OCI-M1 (cell line): Measurements from ENCODE around the gene DACT2.
"Not testable (repeated sequence)": the region's sequence is repeated elsewhere in the genome, so short reads cannot be mapped to it uniquely, and the experiment has no call there.

Experiments used
- DNase-seq: peaks from one replicate; lab custom pipeline; 2025; lab: John Stamatoyannopoulos, UW

The DACT2 gene

GRCh38 chr6:168303982-168304751 lies 15.4 kb downstream of the DACT2 start:
- no peak for DNase-seq

DNA sequence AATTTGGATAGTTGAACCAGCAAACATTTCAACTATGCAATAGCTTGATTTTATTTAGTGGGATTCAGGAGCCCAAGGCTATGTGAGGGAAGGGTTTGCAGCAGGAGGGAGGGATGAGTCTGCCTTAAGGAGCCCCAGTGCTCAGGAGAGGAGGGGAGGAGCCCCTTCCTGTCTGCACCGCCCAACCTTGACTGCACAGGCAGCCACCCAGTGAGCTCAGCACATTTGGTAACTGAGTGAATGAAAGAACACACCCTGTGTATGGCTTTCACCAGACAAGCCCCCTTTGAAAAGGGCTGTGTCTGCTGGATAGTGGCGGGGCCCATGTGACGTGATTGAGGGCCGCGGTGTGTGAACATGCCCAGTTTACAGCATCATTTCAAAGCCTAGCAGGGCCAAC lies 17.0 kb downstream of the DACT2 start:
- no peak for DNase-seq

DNA sequence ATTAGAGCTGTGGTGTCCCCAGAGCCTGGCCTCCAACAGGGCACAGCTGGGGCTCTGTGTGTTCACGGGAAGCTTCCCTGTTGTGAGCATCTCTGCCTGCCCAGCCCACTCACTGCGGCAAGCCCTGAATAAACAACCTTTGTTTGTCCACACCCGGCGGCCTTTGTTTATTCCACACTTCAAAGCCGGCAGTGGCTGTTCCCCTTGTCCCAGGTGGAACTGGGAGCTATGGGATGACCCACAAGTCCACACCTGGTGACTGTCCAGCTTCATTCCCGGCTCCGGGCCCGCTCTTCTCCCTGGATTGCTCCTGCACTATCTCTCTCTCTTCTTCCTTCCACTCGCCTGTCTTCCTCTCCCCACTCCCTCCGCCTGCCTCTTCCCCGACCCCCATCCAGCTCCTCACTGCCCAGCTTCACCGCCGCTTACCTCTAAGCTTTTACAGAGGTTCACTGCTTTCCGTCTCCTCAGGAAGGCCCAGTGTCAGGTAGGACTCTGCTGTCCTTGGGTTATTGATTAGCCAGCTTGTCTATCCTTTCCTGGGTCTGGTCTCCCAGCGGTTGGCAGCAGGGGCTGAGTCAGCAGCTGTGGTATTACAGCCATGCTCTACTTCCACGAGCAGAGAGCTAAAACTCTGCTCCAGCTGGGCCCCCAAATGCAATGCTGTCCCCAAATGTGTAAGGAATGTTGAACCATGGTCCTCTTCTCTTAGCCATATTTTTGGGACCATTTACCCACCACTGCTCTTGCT lies 17.8 kb downstream of the DACT2 start:
- no peak for DNase-seq

DNA sequence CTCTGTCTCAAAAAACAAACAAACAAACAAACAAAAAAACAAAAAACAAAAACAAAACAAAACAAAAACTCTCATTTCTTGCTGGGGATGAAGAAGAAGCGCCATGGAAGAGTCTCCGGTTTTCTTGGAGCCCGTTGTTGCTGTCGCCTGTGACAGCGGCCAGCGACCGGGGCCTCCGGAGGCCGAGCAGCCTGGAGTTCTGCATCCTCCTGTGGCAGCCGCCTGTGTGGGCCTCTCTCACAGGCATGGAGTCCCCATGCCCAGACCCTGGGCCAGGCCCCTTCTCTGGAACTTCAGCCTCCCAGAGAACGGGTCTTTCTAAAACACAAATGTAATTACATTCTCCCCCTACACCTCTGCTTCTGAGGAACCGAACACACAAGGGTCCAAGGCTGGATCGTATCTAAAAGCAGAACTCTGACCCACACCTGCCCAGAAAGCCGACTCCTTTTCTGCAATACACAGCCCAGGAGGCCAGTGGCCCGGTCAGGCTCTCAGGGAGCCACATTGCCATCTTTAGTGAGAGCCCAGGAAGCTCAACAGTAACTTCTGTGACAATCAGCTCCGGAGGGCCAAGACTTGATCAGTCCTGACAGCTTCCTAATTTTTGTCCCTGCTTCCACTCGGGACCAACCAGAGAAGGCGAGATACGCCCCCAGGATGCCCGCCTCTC lies 18.5 kb downstream of the DACT2 start:
- DNase-seq = no peak

GRCh38 chr6:168299541-168300511 lies 19.8 kb downstream of the DACT2 start:
- DNase-seq = no peak

DNA sequence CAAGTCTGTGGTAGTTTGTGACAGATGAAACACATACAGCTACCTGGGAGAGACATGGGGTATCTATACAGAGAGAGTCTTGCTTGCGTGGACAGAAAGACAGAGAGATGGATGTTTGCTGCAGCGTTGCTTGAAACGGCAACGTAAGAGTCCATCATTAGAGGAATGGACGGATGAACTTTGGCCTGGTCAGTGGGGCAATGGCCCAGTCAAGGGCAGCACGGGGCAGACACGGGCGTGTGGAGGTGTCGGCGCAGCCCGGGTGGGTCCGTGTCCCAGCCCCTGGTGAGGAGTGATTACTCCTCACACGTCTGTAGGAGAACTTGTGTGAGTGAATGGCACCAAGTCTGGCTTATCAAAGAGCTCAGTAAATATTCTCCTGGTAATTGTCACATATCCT lies 21.9 kb downstream of the DACT2 start:
- DNase-seq = no peak

GRCh38 chr6:168294901-168295300 lies 24.7 kb downstream of the DACT2 start:
- DNase-seq = no peak

DNA sequence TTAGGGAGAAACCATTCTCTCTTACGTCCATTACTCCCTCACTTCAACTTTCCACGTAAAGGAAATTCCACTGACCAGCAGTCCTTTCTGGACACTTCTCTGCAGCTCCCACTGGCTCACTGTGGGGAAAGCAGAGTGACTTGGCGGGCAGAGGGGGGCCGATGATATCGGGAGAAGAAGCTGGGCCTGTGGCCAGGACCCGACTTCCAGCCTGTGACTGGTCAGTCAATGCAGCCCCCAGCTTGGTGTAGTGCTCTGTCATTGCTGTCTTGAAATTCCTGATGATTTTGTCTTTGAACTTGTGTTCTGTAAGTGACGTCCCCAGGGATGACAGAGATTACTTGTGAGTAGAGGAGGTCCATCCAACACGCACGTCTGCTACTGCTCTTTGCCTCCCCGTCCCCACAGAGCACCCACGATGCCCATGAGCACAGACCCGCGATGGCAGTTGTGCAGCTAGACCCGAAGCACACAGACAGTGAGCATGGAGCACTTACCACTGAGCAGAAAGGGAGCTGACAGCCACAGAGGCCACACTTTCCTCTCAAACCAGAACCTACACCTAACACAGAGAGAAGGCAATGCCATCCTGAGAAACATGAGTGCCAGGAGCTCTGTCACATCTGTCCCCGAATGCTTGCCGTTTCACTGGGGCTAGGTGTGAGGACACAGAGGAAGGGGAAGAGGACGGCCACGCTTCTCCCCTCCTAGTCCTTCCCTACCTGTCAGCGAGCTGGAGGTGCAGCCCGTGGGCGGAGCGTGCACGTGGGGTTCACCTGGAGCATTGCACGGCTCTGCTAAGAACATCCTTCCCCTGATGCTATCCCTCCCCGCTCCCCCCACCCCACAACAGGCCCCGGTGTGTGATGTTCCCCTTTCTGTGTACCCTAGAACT lies 25.7 kb downstream of the DACT2 start:
- DNase-seq = no peak

- no peak for DNase-seq
These were observed 26.8 kb downstream of the DACT2 start for GRCh38 chr6:168292826-168293225.

DNA sequence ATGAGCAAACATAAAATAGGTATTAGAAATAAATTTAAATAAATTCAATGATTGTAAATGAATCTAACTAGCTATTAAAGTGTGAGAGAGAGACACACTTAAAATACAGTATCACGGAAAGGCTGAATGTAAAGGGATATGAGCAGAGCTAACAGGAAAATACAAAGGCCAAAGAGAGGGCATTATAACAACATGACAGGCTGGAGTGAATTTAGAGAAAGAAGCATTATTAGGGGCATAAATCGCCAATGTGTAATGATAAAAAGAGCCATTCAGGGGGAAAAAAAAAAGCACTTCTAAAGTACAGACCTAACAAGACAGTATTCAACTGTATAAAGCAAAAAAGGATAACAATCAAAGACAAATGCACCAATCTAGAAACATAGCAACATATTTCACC lies 28.1 kb downstream of the DACT2 start:
- DNase-seq = no peak

GRCh38 chr6:168290095-168290494 lies 29.5 kb downstream of the DACT2 start:
- DNase-seq = no peak

- no peak for DNase-seq
These were observed 30.0 kb downstream of the DACT2 start for GRCh38 chr6:168289571-168289962.

DNA sequence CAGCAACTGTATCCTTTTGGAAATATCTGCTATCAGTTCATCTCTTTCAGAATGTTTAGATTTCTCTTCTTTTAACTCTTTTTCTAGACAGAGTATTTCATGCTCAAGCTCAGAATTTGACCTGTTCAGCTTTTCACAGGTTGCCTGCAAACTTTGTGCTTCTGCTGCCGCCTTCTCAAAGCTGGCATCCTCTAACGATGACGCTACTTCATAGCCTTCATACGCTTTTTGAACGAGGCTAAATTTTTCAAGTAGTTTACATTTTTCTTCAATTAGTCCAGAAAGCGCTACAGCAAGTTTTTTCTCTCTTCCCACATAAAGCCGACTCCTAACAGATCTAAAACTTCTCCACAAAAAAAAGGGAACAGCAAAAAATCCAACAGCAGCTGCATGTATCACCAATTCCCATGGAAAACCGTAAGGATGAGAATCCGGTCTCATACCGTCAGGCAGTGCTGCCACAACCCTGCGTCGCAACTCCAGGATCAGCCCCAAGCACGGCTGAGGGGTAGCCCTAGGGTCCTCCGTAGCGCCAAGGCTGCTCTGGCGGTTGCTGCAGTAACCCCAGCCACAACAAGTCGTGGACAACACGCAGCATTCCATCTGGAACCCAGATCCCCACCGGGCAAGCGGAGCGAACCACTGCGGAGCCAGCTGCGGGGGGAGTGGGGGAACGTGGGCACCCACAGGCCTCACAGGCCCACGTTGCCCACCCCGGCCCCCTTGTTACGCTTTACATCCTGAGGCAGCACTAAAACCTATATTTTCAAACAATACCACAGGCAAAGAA lies 30.6 kb downstream of the DACT2 start:
- no peak for DNase-seq

- not testable (repeated sequence) for DNase-seq
These were observed 32.1 kb downstream of the DACT2 start for GRCh38 chr6:168287460-168287859.

DNA sequence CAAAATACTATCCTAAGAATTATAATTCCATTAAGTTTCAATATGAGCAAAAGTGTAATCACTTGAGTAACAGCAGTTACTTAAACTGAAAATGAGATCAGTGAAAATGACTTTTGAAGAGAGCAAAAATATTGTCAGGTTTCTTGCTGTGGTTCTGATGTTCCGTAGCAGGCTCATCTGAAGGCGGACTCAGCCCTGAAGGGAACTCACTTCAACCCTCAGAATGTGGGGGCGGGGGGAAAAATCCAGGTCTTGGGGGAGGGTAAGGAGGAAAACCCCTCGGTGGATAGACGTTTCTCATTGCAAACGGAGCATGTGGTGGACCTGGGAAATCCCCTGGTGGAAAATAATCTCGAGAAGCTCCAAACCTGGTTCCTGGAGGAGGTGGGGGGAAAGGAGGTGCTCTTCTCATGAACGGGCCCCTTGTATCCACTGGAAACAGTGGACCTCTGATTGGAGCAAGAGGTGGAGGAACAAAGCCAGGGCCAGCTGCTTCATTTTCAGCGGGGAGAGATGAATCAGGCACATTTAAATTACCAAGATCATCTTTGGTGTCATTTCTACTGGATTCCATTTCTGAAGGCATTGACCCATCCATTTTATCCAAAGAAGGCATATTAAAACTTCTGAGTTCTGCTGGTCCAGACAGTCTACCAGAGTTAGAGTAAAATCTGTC lies 32.7 kb downstream of the DACT2 start:
- not testable (repeated sequence) for DNase-seq

GRCh38 chr6:168286116-168286515 lies 33.5 kb downstream of the DACT2 start:
- no peak for DNase-seq

- no peak for DNase-seq
These were observed 34.1 kb downstream of the DACT2 start for GRCh38 chr6:168285456-168285855.

GRCh38 chr6:168284187-168284586 lies 35.4 kb downstream of the DACT2 start:
- no peak for DNase-seq

DNA sequence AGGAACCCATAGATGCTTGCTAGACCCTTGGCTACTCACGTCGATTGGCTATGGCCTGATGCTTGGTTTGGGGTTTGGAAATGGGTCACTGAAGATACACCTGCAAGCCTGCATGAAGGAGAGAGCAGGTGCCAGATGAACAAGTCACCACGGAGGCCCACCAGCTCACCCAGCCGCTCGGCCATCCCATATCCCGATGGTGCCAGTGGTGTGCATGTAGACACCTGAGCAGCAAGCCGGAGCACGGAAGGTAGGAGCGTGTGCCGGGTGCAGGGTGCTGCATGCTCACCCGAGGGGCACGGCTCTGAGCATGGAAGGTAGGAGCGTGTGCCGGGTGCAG lies 35.9 kb downstream of the DACT2 start:
- DNase-seq = no peak
